Colonic mucosa (tissue), 4 donors: Measurements from ENCODE around the gene TPD52L1. TPM values are rescaled to one million over a fixed set of nuclear protein-coding genes. Genes with fewer than 3 reads are reported as not detected.

Experiments used
- DNase-seq: peaks from one replicate; pipeline ENCODE4 v3.0.0-alpha.2; 2020
- H3K27ac ChIP-seq: fragments of 200-600 bp; one replicate; pipeline ENCODE4 v1.8.0; 2021
- H3K27me3 ChIP-seq: fragments of 200-600 bp; one replicate; pipeline ENCODE4 v1.8.0; 2021
- H3K36me3 ChIP-seq: fragments of 200-600 bp; one replicate; pipeline ENCODE4 v1.8.0; 2021
- H3K4me1 ChIP-seq: fragments of 200-600 bp; one replicate; pipeline ENCODE4 v1.8.0; 2021; ENCODE audit warnings: mild to moderate bottlenecking
- H3K4me3 ChIP-seq: fragments of 200-600 bp; one replicate; pipeline ENCODE4 v1.8.0; 2021
- H3K9ac ChIP-seq, 2 donors: one replicate each; pipeline ENCODE4 v1.7.0; 2013; ENCODE audit warnings: control low read depth in 2 of 2, low read depth in 2 of 2, low read length in 2 of 2
- H3K9me3 ChIP-seq: fragments of 200-600 bp; one replicate; pipeline ENCODE4 v1.8.0; 2021
- CTCF ChIP-seq: fragments of 200-600 bp; IDR thresholded peaks from one replicate; pipeline ENCODE4 v1.8.0; 2022; ENCODE audit warnings: antibody characterized with exemption, mild to moderate bottlenecking
- intact Hi-C: fragments of 100-400 bp; cut with DNase I; formaldehyde crosslinking; loops from one replicate; pipeline ENCODE4 v1.14.1; 2022
- total RNA-seq, 2 donors: library from RNA; stranded (reverse); fragmentation: NEBNext Ultra II Directional in 1 of 2; extraction: Animal tissue kit (Norgen Biotek cat#: 25700) in 1 of 2; gene quantifications; one replicate each; pipeline ENCODE4 v1.2.1, GENCODE V29; 2021
- donor health status: healthy.
- donor health status: DM: no; HTN: no; CAD: no.
- donor health status: DM: no; HTN: no; CAD: no.

TPD52L1 gene
- total RNA-seq, 2 donors from 2014 or later: 15.5 to 16.9 TPM

- Histone ChIP-seq H3K9me3 (no peaks in the 10 kb centered on the region), H3K27ac (no peak overlapping the region), H3K27me3 (no peaks in the 10 kb centered on the region), H3K36me3 (no peaks in the 10 kb centered on the region), H3K4me1 (no peaks in the 10 kb centered on the region), H3K4me3 (no peak overlapping the region), H3K9ac (no peak overlapping the region)
- intact Hi-C loops: no loop called here
- no peak for TF ChIP-seq CTCF
- DNase-seq: no peak
Measured at GRCh38 chr6:125173341-125174095, 19.9 kb downstream of the TPD52L1 start.

GRCh38 chr6:125174626-125175025 is 21.1 kb downstream of the TPD52L1 start:
- intact Hi-C loops: no loop called here
- Histone ChIP-seq H3K4me1 (no peaks in the 10 kb centered on the region), H3K36me3 (no peaks in the 10 kb centered on the region), H3K27me3 (no peaks in the 10 kb centered on the region), H3K9me3 (no peaks in the 10 kb centered on the region), H3K9ac (no peak overlapping the region), H3K4me3 (no peak overlapping the region), H3K27ac (no peak overlapping the region)
- no peak for TF ChIP-seq CTCF
- no peak for DNase-seq

GRCh38 chr6:125175466-125176048 is 22.0 kb downstream of the TPD52L1 start:
- TF ChIP-seq CTCF: no peak
- intact Hi-C loops: no loop called here
- no peaks in the 10 kb centered on the region for H3K27me3 ChIP-seq
- H3K4me1 ChIP-seq: no peaks in the 10 kb centered on the region
- H3K9ac ChIP-seq: no peak overlapping the region
- DNase-seq: no peak
- H3K4me3 ChIP-seq: no peak overlapping the region
- no peak overlapping the region for H3K27ac ChIP-seq
- H3K36me3 ChIP-seq: no peaks in the 10 kb centered on the region
- no peaks in the 10 kb centered on the region for H3K9me3 ChIP-seq

- no peak overlapping the region for H3K27ac ChIP-seq
- no peak overlapping the region for H3K4me3 ChIP-seq
- H3K9ac ChIP-seq: no peak overlapping the region
- TF ChIP-seq CTCF: no peak
- DNase-seq: no peak
- no peaks in the 10 kb centered on the region for H3K36me3 ChIP-seq
- H3K9me3 ChIP-seq: no peaks in the 10 kb centered on the region
- H3K4me1 ChIP-seq: no peaks in the 10 kb centered on the region
- no peaks in the 10 kb centered on the region for H3K27me3 ChIP-seq
- intact Hi-C loops: no loop called here
Measured at GRCh38 chr6:125182237-125183008, 28.9 kb downstream of the TPD52L1 start.

GRCh38 chr6:125183391-125183790 is 29.8 kb downstream of the TPD52L1 start:
- Histone ChIP-seq H3K4me3 (no peak overlapping the region), H3K9me3 (no peaks in the 10 kb centered on the region), H3K36me3 (no peaks in the 10 kb centered on the region), H3K27ac (no peak overlapping the region), H3K4me1 (no peaks in the 10 kb centered on the region), H3K9ac (no peak overlapping the region), H3K27me3 (no peaks in the 10 kb centered on the region)
- TF ChIP-seq CTCF: no peak
- intact Hi-C loops: no loop called here
- no peak for DNase-seq
